Measurements from ENCODE around the gene DUOX1. TPM values are rescaled to one million over a fixed set of nuclear protein-coding genes. Genes with fewer than 3 reads are reported as not detected.

DUOX1 gene
- total and polyA plus RNA-seq, 9 of the 15 experiments (the other 6 are each of a cell fraction or from before 2014, with no cell fraction given) = 0.01 to 0.22 (median 0.01) TPM; not detected in 6

DNA sequence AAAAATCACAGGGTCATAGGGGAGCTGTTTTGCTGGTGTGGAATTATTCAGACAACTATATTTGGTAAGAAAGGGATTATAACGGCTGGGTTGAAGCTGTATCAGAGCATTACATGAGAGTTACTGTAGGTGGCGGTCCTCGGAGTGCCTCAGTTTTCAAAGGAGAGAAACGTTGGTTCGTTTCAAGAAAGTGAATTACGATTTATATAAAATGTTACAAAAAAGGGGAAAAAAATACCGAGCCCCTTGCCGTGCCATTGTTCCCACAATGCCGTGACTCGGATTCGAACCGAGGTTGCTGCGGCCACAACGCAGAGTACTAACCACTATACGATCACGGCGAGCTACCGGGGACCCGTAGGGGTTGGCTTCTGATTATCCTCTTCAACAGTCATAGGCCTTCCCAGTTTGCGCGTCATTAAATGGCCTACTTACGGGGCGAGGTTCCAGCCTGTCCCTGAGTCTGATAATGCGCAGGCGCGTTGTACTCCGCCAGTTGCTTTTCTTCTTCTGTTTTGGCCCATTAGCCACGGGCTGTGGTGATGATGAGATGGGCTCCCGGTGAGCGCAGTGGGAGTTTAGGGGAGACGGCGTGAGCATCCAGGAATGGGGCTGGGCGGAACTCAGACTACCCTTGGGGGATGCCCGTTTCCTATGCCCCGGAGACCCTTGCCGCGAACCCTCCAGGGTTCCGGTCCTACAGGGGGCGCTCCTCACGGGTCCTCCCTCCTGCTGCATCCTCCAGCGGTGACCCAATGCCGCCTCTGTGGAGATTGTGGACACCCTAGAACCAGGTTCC lies 68.7 kb downstream of the DUOX1 start (continued):
- TF ChIP-seq, protein P1, sequence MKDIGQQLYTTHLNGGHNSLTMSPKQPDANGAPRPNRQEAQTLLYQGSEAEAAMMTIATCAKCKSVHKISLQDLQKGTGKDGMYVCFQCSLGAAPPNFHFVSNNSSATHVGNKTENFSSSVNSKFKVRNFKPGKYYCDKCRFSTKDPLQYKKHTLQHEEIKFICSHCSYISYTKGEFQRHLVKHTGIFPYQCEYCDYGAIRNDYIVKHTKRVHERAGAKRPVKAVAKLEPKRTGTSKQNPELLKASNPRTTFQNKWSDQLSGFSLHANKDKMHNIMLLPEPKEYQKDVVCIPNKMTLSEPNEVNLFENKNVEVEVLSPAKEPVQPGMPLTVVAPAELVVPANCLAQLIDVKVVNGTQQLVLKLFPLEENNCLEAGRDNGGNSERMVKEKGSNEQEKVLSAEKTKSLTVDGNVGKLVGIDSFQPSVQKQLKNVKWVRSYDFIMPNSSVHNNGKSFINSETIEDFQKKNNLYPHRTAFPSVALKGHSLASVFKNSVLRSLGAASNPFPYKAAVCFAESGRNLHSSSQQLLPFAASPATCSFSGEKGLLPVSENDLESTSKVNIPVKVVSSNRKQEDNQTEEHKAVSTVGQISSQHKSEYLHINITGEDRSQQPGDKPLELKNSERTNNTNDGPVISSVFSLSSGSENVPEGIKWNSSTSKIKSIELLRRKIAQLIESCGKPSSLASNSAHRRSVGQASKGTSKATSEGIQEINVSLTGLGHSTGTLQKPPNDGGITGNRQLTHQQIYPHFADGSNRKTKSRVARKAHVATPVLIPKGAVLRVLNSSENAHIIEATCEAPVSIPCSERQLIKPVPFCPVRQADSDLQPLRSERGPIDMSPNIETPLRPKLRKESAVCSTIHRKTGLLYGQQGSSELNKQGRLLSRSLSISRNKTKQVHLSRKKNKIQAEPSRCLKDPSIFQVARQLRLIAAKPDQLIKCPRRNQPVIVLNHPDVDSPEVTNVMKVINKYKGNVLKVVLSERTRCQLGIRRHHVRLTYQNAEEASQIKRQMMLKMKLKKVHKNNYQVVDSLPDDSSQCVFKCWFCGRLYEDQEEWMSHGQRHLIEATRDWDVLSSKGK (CRISPR knock-in tag; IDR thresholded peaks at IDR 0.05) = no peak
- TF ChIP-seq CBFB (CRISPR knock-in tag; IDR thresholded peaks at IDR 0.05) (peak; percentile 69; the same call in 1 of the 2 replicates), NR3C1 (CRISPR knock-in tag; IDR thresholded peaks at IDR 0.05) (no peak), HDAC1 (IDR thresholded peaks at IDR 0.05) (peak; percentile 85 to 90), HDAC6 (IDR thresholded peaks at IDR 0.05; ENCODE audit: low read depth, low read length) (peak; percentile 78; the same call in 1 of the 2 replicates), ZNF644 (tag; IDR thresholded peaks at IDR 0.05; ENCODE audit: low read depth) (no peak), STAT5A (IDR thresholded peaks at IDR 0.05; ENCODE audit: borderline replicate concordance, low read length) (peak; percentile 39; the same call in 1 of the 2 replicates), SETDB1 (IDR thresholded peaks at IDR 0.05; ENCODE audit: low read length) (no peak), HLTF (IDR thresholded peaks at IDR 0.05) (peak; percentile 76), FOXJ2 (tag; IDR thresholded peaks at IDR 0.05) (peak; percentile 52; the same call in 1 of the 2 replicates), TAF15 (IDR thresholded peaks at IDR 0.05; ENCODE audit: low read depth, low read length) (no peak), RBFOX2 (IDR thresholded peaks at IDR 0.05; ENCODE audit: low read depth, low read length) (peak; percentile 76), BCOR (IDR thresholded peaks at IDR 0.05) (peak; percentile 31), MCM5 (IDR thresholded peaks at IDR 0.05; ENCODE audit: low read depth) (no peak), POLR2AphosphoS5 (IDR thresholded peaks at IDR 0.05; ENCODE audit: control insufficient read depth, insufficient read depth, low read depth, low read length) (0 out of 2 replicates have a peak, but pooled peaks have one; percentile 16), NBN (IDR thresholded peaks at IDR 0.05; ENCODE audit: low read depth) (peak; percentile 55; the same call in 1 of the 2 replicates), ELF2 (CRISPR knock-in tag; IDR thresholded peaks at IDR 0.05) (peak; percentile 75)
- TF ChIP-seq, protein P2, sequence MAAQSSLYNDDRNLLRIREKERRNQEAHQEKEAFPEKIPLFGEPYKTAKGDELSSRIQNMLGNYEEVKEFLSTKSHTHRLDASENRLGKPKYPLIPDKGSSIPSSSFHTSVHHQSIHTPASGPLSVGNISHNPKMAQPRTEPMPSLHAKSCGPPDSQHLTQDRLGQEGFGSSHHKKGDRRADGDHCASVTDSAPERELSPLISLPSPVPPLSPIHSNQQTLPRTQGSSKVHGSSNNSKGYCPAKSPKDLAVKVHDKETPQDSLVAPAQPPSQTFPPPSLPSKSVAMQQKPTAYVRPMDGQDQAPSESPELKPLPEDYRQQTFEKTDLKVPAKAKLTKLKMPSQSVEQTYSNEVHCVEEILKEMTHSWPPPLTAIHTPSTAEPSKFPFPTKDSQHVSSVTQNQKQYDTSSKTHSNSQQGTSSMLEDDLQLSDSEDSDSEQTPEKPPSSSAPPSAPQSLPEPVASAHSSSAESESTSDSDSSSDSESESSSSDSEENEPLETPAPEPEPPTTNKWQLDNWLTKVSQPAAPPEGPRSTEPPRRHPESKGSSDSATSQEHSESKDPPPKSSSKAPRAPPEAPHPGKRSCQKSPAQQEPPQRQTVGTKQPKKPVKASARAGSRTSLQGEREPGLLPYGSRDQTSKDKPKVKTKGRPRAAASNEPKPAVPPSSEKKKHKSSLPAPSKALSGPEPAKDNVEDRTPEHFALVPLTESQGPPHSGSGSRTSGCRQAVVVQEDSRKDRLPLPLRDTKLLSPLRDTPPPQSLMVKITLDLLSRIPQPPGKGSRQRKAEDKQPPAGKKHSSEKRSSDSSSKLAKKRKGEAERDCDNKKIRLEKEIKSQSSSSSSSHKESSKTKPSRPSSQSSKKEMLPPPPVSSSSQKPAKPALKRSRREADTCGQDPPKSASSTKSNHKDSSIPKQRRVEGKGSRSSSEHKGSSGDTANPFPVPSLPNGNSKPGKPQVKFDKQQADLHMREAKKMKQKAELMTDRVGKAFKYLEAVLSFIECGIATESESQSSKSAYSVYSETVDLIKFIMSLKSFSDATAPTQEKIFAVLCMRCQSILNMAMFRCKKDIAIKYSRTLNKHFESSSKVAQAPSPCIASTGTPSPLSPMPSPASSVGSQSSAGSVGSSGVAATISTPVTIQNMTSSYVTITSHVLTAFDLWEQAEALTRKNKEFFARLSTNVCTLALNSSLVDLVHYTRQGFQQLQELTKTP (IDR thresholded peaks at IDR 0.05; ENCODE audit: low read depth in 1 of 2, partially characterized antibody in 2 of 2) = peak in 1 of 2 experiments; percentile 42
- TF ChIP-seq, protein P3, sequence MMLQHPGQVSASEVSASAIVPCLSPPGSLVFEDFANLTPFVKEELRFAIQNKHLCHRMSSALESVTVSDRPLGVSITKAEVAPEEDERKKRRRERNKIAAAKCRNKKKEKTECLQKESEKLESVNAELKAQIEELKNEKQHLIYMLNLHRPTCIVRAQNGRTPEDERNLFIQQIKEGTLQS (IDR thresholded peaks at IDR 0.05) = peak; percentile 9; the same call in 1 of the 2 replicates
- TF ChIP-seq, protein P3 (CRISPR knock-in tag; conservative IDR thresholded peaks at IDR 0.05) = peak; percentile 76; the same call in 1 of the 2 replicates
